Activated CD4-positive, alpha-beta memory T cell treated with anti-CD3 and anti-CD28 coated beads, Interleukin-2, amount 10 ng/mL, durations not matched to agents 7 days and 5 days (primary cell): Measurements from ENCODE around the gene ARSI. TPM values are rescaled to one million over a fixed set of nuclear protein-coding genes. Genes with fewer than 3 reads are reported as not detected.

ENCODE experiments used
- CTCF ChIA-PET: fragments of 350-600 bp; sonication (Branson Sonifier 250); formaldehyde crosslinking; loops from one replicate; lab custom pipeline; 2021; ENCODE audit warnings: antibody characterized with exemption, inconsistent platforms; lab: Charles Lee
- POLR2A ChIA-PET: fragments of 350-600 bp; sonication (Branson Sonifier 250); formaldehyde crosslinking; loops from one replicate; lab custom pipeline; 2021; ENCODE audit warnings: antibody characterized with exemption; lab: Charles Lee
- DNase-seq: peaks from one replicate; pipeline ENCODE4 v3.0.0-alpha.2; 2020
- H3K27ac Mint-ChIP-seq: one replicate; pipeline ENCODE4 v1.8.0; 2021; ENCODE audit warnings: mild to moderate bottlenecking, mixed read lengths
- H3K27me3 Mint-ChIP-seq: one replicate; pipeline ENCODE4 v1.8.0; 2021; ENCODE audit warnings: mixed read lengths
- H3K36me3 Mint-ChIP-seq: one replicate; pipeline ENCODE4 v1.8.0; 2021; ENCODE audit warnings: low read depth, mixed read lengths
- H3K4me1 Mint-ChIP-seq: one replicate; pipeline ENCODE4 v1.8.0; 2021; ENCODE audit warnings: mixed read lengths
- H3K4me3 Mint-ChIP-seq: one replicate; pipeline ENCODE4 v1.8.0; 2021; ENCODE audit warnings: mild to moderate bottlenecking, mixed read lengths
- H3K9me3 Mint-ChIP-seq: one replicate; pipeline ENCODE4 v1.8.0; 2021; ENCODE audit warnings: mixed read lengths
- total RNA-seq, 2 experiments: library from RNA; stranded (reverse); gene quantifications; one replicate each; pipeline ENCODE4 v1.2.3, GENCODE V29; 2021

ARSI gene
- total RNA-seq, 2 experiments from 2014 or later, result not detected

DNA sequence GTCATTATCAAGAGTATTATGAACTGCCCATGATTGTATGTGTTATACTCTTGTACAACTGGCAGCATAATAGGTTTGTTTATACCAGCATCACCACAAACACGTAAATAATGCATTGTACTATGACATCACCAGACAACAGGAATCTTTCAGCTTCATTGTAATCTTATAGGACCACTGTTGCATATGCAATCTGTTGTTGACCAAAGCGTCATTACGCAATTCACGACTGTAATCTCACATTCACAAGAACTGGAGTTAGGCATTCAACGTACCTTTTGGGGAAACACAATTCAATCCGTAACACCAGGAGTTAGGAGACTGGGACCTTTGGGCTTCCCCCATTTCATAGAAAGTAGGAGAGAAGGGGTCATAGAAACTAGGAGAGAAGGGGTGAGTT, 20.4 kb upstream of the ARSI start:
- peaks cover 11% of the 10 kb centered on the region for H3K27me3 Mint-ChIP-seq
- H3K27ac Mint-ChIP-seq, result no peak overlapping the region
- ChIA-PET CTCF (no interaction called here), POLR2A (no interaction called here)
- H3K4me1 Mint-ChIP-seq, result peaks cover 6% of the 10 kb centered on the region
- H3K4me3 Mint-ChIP-seq, result no peak overlapping the region
- H3K36me3 Mint-ChIP-seq, result no peaks in the 10 kb centered on the region
- no peak for DNase-seq
- H3K9me3 Mint-ChIP-seq, result no peaks in the 10 kb centered on the region

DNA sequence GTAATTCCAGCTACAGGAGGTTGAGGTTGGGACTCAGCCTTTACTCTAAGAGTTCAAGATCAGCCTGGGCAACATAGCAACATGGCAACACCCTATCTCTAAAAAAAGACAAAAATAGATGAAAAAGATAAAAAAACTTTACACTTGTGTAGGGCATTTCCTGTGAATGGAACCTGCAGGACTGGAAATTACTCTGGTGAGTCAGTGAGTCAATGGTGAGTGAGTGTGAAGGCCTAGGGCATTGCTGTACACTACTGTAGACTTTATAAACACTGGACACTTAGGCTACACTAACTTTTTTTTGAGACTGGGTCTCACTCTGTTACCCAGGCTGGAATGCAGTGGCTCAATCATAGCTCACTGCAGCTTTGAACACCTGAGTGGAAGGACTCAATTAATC, 19.5 kb upstream of the ARSI start:
- Mint-ChIP-seq H3K27me3 (peaks cover 6% of the 10 kb centered on the region), H3K27ac (no peak overlapping the region), H3K9me3 (no peaks in the 10 kb centered on the region), H3K36me3 (no peaks in the 10 kb centered on the region), H3K4me3 (no peak overlapping the region), H3K4me1 (peaks cover 6% of the 10 kb centered on the region)
- POLR2A ChIA-PET, result interaction anchor here (0.6 kb wide), 1 partner anchor 173 kb away, joined by 3 read pairs; no protein-coding TSS in a partner anchor
- CTCF ChIA-PET, result no interaction called here
- DNase-seq, result no peak

DNA sequence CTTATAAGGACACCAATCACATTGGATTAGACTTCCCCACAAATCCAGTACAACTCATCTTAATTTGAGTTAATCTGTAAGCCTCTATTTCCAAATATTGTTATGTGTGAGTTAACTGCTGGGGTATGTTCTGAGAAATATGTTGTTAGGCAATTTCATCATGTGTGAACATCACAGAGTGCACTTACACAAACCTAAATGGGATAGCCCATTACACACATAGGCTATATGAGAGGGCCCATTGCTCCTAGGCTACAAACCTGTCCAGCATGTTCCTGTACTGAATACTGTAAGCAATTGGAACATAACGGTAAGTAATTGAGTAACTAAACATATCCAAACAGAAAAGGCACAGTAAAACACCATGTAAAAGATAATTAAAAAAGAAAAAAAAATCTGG, 19.1 kb upstream of the ARSI start:
- Mint-ChIP-seq H3K4me1 (peaks cover 6% of the 10 kb centered on the region), H3K27ac (no peak overlapping the region), H3K36me3 (no peaks in the 10 kb centered on the region), H3K4me3 (no peak overlapping the region), H3K9me3 (no peaks in the 10 kb centered on the region), H3K27me3 (peaks cover 6% of the 10 kb centered on the region)
- ChIA-PET CTCF (no interaction called here), POLR2A (interaction anchor here (0.6 kb wide), 1 partner anchor 172 kb away, joined by 3 read pairs; no protein-coding TSS in a partner anchor)
- DNase-seq, result no peak

DNA sequence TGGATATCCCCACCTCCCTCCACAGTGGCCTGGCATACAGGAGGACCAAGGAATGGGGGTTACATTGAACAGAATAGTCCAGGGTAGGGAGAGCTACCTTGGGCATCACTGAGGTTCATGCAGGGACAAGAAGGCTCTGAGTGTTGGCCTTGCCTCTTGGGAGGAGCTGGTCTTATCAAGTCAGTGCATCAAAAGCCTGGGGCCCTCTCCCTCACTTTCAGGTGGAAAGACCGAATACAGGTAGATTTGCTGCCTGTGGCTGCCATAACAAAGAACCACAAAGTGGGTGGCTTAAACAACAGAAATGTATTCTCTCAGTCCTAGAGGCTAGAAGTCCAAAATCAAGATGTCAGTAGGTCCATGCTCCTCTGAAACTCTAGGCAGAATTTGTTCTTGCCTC, 18.5 kb upstream of the ARSI start:
- ChIA-PET CTCF (interaction anchor here (0.6 kb wide), 1 partner anchor 118 kb away, joined by 3 read pairs; no protein-coding TSS in a partner anchor), POLR2A (no interaction called here)
- H3K36me3 Mint-ChIP-seq, result no peaks in the 10 kb centered on the region
- H3K4me3 Mint-ChIP-seq, result no peak overlapping the region
- peaks cover 6% of the 10 kb centered on the region for H3K4me1 Mint-ChIP-seq
- H3K27ac Mint-ChIP-seq, result no peak overlapping the region
- no peaks in the 10 kb centered on the region for H3K9me3 Mint-ChIP-seq
- no peak for DNase-seq
- H3K27me3 Mint-ChIP-seq, result peaks cover 4% of the 10 kb centered on the region

DNA sequence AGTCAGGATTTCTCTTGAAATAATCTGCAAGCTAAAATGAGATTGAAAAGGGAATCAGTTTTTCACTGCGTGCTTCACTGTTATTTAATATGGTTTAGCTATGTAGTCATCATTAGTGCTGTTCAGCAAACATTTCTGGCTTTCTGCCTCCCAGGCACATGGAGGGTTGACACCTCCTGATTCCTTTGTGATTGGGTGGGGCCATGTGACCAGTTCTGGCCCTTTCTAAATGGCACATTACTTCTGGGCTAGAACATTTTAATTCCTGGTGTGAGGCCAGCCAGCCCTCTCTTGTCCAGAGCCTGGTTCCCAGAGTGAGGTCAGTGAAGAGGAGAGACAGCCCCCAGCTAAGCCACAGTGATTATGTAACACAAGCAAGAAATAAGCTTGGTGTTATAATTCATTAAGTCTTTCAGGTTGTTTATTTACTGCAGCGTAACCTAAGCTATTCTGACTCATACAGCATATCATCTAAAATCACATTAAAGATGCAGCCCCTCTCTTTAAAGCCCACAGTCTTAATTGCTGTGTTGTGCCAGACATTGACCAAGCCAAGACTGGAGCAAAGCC, 17.4 kb upstream of the ARSI start:
- Mint-ChIP-seq H3K9me3 (no peaks in the 10 kb centered on the region), H3K27me3 (peaks cover 4% of the 10 kb centered on the region), H3K4me3 (no peak overlapping the region), H3K27ac (no peak overlapping the region), H3K4me1 (peaks cover 6% of the 10 kb centered on the region), H3K36me3 (no peaks in the 10 kb centered on the region)
- POLR2A ChIA-PET, result interaction anchor here (0.6 to 0.9 kb wide), 3 partner anchors 14 to 23 kb away, joined by 3 to 4 read pairs (median 3); no protein-coding TSS in a partner anchor
- DNase-seq, result no peak
- CTCF ChIA-PET, result interaction anchor here (0.6 to 1.4 kb wide), 2 partner anchors 10 to 163 kb away, joined by 3 read pairs; no protein-coding TSS in a partner anchor

DNA sequence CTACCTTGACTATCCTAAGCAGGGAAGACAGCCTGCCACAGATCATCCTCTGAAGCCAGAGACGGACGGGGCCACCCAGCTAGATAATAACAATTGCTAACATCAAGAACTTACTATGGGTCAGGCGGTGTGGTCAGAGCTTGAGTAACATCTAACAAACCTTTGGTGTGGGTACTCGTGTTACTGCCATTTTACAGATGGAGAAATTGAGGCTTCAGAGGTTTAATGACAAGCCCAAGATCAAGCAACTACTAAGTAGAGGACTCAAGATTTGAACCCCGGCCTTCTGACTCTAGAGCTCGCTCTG, 16.7 kb upstream of the ARSI start:
- Mint-ChIP-seq H3K27ac (no peak overlapping the region), H3K4me3 (no peak overlapping the region), H3K27me3 (peaks cover 4% of the 10 kb centered on the region), H3K9me3 (no peaks in the 10 kb centered on the region), H3K36me3 (no peaks in the 10 kb centered on the region), H3K4me1 (peaks cover 6% of the 10 kb centered on the region)
- ChIA-PET CTCF (interaction anchor here (1.4 kb wide), 1 partner anchor 9 kb away, joined by 3 read pairs; no protein-coding TSS in a partner anchor), POLR2A (interaction anchor here (0.7 to 0.8 kb wide), 2 partner anchors 19 to 42 kb away, joined by 3 to 4 read pairs; no protein-coding TSS in a partner anchor)
- no peak for DNase-seq

DNA sequence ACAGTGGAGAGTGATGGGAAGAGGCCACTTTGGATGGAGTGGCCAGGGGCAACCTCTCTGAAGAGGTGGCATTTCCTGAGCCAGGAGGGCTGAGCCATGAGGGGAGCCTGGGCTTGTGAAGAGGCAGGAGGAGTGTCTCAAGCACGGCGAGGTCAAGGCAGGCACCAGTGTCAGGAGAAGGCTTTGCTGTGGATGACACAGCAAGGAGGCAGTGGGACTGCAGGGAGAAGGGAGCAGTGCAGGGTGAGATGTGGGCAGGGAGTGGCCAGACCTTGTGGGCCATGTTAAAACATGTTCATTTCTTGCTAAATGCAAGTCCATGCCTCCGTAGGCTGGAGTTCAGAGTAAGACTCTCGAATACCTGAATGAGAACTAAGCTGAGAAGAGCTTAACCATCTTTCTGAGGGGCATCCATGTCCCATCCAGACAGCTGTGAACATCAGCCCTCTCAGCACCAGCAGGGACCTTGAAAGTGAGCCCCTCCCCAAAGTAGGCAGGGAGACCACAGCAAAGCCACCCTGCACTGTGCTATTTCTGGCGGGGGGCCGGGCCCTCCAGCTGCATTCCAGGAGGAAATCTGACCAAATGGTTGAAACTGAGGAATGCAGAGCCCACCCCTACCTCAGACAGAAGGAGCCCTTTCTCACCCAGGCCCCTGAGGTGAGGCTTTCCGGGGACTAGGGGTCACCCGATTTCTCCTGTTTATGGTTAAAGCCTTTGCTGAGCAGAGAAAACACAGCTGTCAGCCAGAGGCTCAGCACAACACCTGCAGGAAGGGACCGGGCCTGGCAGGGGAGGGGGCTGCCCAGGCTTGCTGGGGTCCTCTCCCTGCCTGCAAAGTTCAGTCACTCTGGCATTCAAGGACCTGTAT, 16.1 kb upstream of the ARSI start:
- Mint-ChIP-seq H3K27ac (no peak overlapping the region), H3K9me3 (no peaks in the 10 kb centered on the region), H3K27me3 (peaks cover 4% of the 10 kb centered on the region), H3K36me3 (no peaks in the 10 kb centered on the region), H3K4me1 (peaks cover 6% of the 10 kb centered on the region), H3K4me3 (no peak overlapping the region)
- DNase-seq, result no peak
- ChIA-PET CTCF (no interaction called here), POLR2A (interaction anchor here (0.7 kb wide), 1 partner anchor 43 kb away, joined by 3 read pairs; no protein-coding TSS in a partner anchor)

DNA sequence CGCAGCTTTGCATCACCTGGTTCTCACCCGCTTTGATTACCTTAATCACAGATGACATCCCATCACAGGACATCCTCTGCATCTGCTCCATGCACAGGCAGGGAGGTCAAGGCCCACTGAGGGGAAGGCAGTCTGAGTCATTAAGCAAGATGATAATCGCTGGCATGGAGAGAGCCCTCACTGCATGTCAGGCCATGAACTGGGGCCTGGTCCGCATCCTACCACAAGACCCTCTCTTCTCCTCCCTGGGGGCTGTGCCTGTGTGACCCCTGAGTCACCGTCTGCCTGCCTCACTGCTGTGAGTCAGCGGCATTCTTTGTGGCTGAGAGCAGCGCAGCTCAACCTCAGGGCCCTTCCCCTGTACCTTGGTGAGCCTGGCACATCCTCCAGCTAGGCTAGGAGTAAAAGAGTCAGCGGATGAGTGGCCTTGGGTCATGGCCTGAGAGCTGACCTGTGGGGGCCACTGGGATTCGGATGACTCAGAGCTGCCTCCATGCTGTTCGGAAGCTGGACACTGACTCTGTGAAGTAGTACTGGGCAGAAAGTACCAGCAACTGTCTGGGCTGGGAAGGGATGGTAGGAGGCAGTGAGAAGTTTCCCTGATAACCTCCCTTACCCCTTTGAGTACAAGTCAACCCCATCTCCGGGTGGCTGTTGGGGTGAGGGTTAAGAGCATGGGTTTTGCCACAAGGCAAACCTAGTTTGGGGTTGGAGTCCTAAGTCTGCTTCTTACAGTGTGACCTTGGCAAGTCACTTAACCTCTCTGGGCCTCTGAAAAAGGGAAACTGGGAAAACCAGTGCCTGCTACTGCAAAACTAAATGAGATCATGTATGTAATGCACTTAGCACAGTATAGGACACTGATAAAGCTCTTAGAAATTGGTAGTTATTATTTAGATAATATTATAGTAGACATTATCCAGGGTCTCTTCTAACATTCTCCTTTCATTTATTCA, 14.6 kb upstream of the ARSI start:
- peaks cover 6% of the 10 kb centered on the region for H3K27me3 Mint-ChIP-seq
- CTCF ChIA-PET, result no interaction called here
- H3K9me3 Mint-ChIP-seq, result no peaks in the 10 kb centered on the region
- DNase-seq, result no peak
- no peak overlapping the region for H3K27ac Mint-ChIP-seq
- H3K36me3 Mint-ChIP-seq, result no peaks in the 10 kb centered on the region
- peaks cover 6% of the 10 kb centered on the region for H3K4me1 Mint-ChIP-seq
- H3K4me3 Mint-ChIP-seq, result no peak overlapping the region
- POLR2A ChIA-PET, result no interaction called here

DNA sequence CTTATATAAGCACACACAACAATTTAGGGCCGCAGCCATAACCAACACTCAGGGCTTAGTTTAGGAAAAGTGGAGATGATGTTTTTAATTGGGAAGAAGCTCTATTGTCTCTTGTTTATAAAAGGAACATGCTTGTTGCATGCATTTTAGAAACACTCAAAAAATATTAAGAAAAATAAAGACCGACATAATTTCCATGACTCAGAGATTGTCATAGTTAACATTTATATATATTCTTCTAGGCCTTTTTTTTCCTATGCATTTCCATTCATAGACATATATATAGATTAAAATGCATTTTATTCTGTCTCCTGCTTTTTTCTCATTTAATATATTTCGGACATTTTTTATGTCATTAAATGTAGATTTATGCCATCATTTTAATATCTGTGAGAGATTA, 13.6 kb upstream of the ARSI start:
- Mint-ChIP-seq H3K27me3 (peaks cover 7% of the 10 kb centered on the region), H3K27ac (no peak overlapping the region), H3K9me3 (no peaks in the 10 kb centered on the region), H3K4me3 (no peak overlapping the region), H3K36me3 (no peaks in the 10 kb centered on the region), H3K4me1 (no peaks in the 10 kb centered on the region)
- no peak for DNase-seq
- ChIA-PET CTCF (no interaction called here), POLR2A (no interaction called here)

DNA sequence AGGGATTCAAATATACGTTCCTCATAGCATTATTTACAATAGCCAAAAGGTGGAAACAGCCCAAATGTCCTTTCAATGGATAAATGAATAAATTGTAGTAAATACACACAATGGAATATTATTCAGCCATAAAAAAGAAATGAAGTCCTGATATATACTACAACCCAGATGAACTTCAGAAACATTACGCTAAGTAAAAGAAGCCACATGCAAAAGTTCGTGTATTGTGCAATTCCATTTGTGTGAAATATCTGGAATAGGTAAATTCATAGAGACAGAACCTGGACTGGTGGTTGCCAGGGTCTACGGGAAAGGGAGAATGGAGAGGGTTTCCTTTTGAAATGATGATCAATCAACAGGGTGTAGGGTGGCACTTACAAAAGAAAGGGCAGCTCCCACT, 12.5 kb upstream of the ARSI start:
- Mint-ChIP-seq H3K36me3 (no peaks in the 10 kb centered on the region), H3K4me3 (no peak overlapping the region), H3K27me3 (peaks cover 12% of the 10 kb centered on the region), H3K4me1 (no peaks in the 10 kb centered on the region), H3K27ac (no peak overlapping the region), H3K9me3 (no peaks in the 10 kb centered on the region)
- ChIA-PET POLR2A (no interaction called here), CTCF (no interaction called here)
- no peak for DNase-seq

DNA sequence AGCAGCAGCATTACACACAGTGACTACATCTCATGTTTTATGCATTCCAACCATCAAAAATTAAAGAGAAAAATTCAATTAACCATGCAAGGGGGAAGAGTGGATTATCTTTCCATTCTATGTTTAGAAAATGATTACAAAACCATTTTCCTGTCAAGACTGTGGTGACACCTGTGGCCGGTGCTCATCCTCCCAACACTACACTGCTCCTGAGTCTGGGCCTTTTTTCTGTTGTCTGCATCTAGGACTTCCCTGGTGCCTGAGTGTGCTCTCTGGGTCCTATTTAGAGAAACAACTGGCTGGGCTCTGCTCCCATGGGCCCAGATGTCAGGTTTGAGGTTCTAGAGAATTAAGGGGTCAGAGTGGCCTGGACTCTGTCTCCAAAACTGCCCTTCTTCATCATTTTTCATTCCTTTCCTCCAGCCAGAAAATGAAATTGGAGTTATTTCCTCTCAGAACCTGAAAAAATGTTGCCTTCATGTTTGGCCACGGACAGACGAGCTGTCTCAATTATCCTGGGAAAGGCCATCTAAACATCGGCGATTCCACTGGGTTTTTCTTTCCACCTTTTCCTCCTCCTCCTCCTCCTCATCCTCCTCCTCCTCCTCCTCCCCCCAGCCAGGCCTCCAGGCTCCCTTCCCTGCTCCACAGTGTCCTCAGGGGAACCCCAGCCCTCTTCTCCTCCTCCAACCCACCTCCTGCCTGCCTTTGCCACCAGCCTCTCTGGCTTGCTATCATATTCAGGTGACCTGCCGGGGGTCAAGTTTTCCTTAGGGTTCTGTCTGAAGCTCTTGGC, 11.4 kb upstream of the ARSI start:
- Mint-ChIP-seq H3K4me1 (no peaks in the 10 kb centered on the region), H3K9me3 (no peaks in the 10 kb centered on the region), H3K36me3 (no peaks in the 10 kb centered on the region), H3K27ac (no peak overlapping the region), H3K4me3 (no peak overlapping the region), H3K27me3 (peaks cover 14% of the 10 kb centered on the region)
- no peak for DNase-seq
- CTCF ChIA-PET, result no interaction called here
- POLR2A ChIA-PET, result no interaction called here

DNA sequence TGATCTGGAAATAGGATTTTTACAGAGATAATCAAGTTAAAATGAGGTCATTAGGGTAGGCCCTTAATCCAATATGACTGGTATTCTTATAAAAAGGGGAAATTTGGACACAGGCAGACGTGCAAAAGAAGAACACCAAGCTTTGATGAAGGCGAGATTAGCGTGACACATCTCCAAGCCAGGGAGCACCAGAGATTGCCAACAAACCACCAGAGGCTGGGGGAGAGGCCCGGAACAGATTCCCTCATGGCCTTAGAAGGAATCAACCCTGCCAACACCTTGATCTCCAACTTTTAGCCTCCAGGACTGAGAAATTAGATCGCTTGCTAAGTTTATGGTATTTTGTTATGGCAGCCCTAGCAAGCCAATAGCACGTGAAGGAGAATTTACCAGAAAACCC, 10.8 kb upstream of the ARSI start:
- ChIA-PET POLR2A (no interaction called here), CTCF (no interaction called here)
- H3K36me3 Mint-ChIP-seq, result no peaks in the 10 kb centered on the region
- H3K27me3 Mint-ChIP-seq, result peaks cover 12% of the 10 kb centered on the region
- no peaks in the 10 kb centered on the region for H3K9me3 Mint-ChIP-seq
- H3K27ac Mint-ChIP-seq, result no peak overlapping the region
- no peak for DNase-seq
- no peaks in the 10 kb centered on the region for H3K4me1 Mint-ChIP-seq
- H3K4me3 Mint-ChIP-seq, result no peak overlapping the region
